GM21360 (cell line): ENCODE results near the gene MAT2A.
"Not testable (repeated sequence)": the region's sequence is repeated elsewhere in the genome, so short reads cannot be mapped to it uniquely, and the experiment has no call there.

ENCODE experiments used
- ATAC-seq: cut with Tn5 transposase; IDR thresholded peaks from one replicate; pipeline ENCODE4 v1.9.1; 2021; ENCODE audit warnings: mild to moderate bottlenecking, moderate library complexity; ENCODE audit not compliant: unreplicated experiment

The MAT2A gene

DNA sequence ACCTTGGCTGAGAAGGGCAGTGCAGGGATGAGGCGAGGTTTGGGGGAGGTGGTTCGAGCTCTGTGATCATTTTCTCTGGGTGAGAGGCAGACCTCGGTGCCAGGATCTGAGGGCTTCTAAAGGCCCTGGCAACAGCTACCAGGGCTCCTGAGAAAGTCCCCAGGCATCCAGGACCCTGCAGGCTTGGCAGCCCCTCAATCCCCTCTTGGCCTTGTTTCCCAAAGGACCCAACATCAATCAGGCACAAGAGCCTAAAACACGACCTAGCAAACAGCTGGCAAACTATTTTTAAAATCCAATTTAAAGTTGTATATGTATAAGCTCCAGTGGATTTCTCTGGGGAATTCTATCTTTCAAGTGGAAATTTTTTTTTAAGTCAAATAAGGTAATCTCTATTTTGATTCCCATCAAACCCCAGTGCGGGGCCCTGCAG is 15.0 kb upstream of the MAT2A start:
- ATAC-seq = no peak

DNA sequence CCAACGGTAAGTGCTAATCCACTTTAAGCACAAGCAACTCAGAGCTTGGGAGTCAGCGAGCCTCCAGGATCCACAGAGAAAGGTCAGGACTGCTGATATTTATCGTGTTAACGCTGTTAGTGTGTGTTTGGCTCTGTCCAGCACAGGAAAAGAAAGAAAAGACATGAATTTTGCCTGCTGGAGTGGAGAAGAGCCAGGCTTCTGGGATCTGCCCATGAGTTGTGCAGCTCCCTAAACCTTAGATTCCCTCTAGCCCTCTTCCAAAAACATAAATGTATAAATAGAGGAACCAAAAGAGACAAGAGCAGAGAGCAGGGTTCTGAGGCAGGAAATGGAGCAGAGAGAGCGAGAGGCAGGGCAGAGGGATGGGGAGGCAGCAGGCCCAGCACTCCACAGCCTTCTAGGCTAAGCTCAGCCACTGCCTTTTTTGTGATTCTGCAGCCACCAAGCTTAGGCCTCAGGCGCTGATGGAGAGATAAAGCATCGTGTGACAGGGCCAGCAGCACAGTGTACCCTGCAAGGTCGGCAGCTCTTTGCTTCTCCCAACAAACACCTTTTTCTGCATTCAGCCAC is 14.5 kb upstream of the MAT2A start:
- ATAC-seq = no peak

DNA sequence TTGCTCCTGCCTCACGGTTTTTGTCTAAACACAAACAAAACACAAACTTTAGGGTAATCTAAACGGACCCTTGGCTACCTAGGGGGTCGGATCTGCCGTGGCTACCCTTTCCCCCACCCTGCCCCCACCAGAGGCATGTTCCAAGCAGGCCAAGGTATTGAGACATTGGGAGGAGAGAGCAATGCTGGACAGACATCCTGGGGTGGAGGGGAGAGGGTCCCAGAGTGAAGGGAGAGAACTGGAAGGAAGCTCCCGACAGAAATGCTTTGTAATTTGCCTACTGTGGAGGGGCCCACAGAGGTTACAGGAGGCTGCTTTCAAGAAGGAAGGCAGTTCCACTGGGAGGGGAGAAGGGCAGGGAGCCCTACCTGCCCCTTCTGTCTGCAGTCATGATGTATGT is 13.9 kb upstream of the MAT2A start:
- ATAC-seq = no peak

DNA sequence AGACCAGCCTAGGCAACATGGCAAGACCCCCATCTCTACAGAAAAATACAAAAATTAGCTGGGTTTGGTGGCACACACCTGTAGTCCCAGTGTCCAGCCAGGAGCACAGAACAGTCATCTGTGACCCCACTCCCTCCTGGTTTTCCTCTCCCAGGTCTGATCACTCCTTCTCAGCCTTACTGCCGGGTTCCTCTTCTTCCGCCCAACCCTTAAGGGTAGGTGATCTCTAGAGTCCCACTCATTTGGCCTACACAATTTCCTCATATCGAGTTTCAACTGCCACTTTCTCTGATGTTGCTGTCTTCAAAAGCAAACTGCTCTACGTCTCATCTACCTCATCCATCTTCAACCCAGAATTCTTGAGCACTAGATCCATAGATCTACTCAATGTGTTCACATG is 13.4 kb upstream of the MAT2A start:
- ATAC-seq = no peak

DNA sequence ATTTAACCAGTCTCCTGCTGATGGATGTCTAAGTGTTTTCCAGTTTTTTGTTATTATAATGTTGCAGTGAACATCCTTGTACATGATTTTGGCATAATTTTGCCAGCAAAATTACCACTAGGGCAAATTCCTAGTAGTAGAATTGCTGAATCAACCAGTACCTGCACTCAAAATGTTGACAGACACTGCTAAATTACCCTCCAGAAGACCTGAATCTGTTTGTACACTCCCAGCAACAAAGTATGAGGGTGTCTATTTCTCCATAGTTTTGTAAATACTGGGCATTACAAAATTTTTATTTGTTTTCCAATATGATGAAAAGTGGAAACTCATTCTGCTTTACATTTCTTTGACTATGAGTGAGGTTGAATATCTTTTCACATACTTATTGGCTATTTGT is 11.2 kb upstream of the MAT2A start:
- ATAC-seq = no peak

DNA sequence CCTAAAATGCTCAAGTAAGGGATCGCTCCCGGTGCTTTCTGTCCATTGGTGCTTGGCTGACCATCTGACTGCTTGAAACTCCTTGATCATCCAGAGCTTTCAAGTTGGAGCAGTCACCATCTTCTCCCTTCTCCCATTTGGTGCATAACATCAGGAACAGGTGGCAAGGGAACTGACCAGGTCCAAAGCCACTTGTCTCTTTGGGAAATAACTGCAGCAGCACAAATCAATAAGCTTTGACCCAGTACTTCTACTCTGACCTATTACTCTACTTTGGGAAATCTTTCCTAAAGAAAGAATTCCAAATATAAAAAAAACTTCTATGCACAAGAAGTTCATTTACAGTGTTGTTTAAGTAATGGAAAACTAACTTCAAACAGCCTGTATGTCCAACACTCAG is 10.6 kb upstream of the MAT2A start:
- ATAC-seq = no peak

DNA sequence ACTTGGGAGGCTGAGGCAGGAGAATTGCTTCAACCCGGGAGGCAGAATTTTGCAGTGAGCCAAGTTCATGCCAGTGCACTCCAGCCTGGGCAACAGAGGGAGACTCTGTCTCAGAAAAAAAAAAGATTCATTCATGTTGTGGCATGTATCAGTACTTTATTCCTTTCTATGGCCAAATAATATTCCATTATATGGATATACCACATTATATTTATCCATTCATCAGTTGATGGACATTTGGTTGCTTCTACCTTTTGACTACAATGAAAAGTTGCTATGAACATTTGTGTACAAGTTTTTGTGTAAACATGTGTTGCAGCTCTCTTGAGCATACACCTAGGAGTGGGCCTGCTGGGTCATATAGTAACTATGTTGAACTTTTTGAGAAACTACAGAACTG is 9.2 kb upstream of the MAT2A start:
- no peak for ATAC-seq

DNA sequence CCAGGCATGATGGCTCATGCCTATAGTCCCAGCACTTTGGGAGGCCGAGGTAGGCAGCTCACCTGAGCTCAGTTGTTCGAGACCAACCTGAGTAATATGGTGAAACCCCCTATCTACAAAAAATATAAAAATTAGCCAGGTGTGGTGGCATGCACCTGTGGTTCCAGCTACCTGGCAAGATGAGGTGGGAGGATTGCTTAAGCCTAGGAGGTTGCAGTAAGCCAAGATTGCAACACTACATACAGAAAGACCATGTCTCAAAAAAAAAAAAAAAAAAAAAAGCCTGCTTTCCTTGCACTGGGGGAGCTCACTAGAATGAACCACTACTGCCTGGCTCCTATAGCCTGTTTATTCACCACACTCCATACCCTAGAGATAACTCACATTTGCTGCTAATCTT is 7.4 kb upstream of the MAT2A start:
- ATAC-seq = no peak

DNA sequence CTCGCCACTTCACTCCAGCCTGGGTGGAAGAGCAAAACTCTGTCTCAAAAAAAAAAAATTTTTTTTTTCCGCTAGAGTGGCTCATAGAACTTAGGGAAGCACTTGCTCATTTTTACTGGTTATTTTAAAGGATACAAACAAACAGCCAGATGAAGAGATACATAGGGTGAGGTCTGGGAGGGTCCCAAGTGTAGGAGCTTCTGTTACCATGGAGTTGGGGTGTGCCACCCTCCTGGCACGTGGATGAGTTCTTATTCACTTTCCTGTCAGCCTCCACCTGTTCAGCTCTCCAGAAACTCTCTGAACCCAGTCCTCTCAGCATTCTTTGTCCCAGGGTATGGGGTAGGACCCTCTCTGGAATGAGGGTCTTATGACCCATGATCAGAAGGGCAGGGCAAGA is 4.9 kb upstream of the MAT2A start:
- ATAC-seq = no peak

DNA sequence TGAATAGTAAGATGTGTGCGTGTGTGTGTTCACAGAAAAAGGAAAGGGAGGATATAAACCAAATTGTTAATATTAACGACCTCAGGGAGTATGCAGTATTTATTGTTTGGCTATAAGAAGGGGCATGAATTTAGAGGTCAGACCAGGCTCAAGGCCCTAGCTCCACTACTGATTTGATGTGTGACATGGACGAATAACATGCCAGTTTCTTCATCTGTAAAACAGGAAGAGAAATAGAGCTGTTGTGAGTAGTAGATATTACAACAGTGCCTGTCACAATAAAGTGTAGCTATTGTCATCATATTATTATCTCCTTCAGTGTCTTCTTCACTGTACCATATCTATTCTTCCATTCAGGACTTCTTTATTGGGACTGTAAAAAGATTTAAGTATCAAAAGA is 4.1 kb upstream of the MAT2A start:
- ATAC-seq = no peak

DNA sequence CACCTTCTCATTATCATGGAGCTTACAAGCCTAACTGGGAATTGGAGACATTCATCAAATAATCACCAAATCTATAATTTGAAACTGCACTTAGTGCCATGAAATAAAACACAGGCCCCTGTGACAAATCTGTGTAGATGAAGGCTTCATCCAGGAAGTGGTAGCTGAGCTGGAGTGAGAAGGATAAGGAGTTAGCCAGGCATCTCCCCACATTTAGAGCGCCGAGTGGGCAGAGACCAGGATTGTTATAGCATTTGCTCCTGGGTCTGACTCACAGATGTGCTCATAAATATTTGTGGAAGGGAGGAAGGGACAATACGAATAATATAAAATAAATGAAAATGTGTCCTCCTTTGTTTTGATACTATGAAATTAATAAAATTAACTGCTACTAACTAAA is 2.5 kb upstream of the MAT2A start:
- no peak for ATAC-seq

DNA sequence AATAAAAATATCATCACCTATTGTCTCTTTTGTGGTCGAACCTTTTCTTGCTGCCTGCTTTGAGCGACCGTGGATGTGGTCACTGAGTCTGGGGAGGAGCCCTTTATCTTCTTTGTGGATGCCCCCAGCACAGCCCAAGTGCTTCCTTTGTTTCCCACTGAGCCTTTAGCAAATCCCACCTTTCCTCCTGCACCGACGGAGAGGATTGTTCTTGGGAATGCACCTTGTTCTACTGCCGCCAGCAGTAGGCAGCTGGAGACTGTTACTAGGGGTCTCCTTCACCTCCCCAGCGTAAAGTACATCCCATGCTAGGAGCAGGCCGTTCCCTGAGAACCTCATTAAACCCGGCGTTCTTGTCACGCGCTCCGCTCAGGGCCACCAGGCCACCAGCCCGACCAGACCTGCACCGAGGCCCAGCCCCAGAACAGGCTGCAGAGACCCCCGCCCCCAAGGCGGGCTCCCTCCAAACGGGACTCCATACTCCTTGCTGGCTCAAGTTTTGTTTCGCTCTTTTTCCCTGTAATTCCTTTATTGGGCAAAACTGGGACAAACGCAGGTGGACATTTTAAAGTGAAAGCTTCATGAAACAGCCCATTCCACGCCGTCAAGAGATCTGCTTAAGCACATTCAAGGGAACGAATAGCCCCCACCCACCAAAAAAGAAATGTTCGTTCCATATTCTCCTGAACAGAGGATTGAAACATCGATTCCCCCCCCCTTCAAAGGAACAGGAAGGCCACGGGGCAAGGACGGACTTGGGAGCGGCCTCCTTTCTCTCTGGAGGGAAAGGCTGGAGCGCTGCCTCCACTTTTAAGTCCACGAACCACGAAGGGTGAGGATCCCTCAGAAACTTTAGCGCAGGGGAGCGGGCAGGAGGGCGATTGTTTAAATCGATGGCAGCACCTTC is 1.1 kb upstream of the MAT2A start:
- ATAC-seq = no peak

DNA sequence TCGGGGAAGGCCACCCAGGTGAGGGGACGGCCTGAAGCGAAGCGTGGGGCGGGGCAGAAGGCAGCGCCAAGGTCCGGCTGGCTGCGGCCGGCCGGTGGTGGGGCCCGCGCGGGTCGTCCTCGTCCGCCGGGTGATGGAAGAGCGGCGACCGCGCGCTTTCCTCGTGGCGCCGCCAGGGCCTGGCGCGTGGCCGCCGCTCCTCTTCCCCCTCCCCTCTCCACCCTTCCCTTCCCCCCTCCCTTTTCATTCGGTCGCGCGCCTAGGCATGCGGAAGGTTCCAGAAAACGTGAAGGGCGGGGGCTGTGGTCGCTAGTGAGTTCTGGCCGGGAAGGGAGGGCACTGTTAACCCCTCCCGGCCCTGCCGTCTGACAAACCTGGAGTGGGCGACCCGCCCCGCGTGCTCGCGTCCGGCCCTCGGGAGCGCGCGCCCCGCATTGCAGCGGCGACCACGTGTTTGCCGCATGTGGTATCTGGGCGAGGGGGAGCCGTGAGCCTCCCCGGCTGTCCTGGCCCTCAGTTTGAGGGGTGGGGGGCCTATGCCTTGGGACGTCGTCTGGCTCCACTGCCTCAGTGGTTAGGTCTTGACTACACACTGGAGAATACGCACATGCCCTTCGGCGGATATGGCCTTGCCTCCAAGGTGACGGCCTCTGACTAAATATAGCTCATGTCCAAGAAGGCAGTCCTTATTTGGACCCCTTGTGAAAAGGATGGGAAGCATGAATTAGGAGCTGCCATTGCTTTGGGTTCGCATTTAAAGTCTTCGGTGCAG is 579 bp downstream of the MAT2A start:
- peak; percentile 26 for ATAC-seq

DNA sequence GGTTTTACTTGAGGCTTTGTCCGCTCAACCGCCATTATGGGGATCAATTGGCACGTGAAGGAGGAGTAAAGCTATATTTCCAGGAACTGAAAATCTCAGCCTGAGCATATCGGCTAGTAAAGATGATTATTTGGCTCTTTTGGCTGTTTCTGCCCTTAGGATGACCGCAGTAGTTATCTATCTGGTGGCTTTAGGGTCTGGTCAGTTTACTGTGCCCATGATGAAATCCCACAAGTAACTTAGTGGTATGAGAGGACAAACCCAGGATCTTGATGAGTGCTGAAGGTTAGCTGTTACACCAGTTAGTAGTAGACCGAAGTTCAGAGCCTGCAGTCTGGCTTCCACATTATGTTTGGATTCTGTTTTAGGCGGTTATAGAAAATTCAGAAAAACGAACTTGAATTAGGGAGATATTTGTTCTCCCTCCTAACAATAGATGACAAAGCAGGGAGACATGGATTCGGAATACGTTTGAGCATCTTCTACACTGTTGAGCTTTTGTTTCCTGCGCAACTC is 1.2 kb downstream of the MAT2A start:
- ATAC-seq = no peak

DNA sequence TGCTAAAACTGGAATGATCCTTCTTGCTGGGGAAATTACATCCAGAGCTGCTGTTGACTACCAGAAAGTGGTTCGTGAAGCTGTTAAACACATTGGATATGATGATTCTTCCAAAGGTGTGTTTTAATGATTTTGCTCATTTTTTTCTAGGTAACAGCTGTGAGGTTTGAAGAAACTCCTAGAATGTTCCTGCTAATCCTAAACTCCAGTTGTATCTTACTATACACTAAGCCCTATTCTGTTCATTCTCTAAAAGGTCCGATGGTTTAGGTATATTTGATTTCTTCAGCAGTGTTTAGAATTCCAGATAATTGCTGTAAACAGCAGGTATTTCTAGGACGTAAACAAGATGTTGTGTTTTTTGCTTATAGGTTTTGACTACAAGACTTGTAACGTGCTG is 2.3 kb downstream of the MAT2A start:
- no peak for ATAC-seq

DNA sequence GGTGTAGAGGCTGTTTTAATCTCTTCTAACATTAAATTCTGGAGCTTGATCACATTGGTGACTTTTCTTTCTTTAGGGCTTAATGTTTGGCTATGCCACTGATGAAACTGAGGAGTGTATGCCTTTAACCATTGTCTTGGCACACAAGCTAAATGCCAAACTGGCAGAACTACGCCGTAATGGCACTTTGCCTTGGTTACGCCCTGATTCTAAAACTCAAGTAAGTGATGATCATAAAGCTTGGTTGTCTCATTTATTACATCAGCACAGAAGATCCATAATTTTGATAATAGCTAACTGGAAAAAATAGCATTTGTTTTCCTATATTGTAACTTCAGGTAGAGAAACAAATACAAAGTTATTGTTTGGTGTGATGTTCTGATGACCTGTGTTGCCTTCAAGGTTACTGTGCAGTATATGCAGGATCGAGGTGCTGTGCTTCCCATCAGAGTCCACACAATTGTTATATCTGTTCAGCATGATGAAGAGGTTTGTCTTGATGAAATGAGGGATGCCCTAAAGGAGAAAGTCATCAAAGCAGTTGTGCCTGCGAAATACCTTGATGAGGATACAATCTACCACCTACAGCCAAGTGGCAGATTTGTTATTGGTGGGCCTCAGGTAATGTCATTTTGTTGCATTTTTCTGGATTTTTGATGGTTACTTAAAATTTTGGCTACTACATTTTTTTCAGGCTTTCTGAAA is 2.9 kb downstream of the MAT2A start:
- no peak for ATAC-seq

DNA sequence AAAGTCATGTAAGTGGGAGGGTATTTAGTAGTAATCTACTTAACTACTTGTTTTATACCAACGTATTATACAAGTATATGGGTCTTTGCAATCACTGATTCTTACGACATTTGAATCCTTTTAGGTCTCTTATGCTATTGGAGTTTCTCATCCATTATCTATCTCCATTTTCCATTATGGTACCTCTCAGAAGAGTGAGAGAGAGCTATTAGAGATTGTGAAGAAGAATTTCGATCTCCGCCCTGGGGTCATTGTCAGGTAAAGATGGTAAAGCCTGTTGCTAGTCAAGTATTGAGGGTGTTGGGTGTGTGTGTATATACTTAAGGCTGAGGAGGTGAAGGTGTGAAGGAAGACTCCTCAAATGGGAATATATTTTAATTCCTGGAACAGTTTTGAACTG is 3.8 kb downstream of the MAT2A start:
- no peak for ATAC-seq

DNA sequence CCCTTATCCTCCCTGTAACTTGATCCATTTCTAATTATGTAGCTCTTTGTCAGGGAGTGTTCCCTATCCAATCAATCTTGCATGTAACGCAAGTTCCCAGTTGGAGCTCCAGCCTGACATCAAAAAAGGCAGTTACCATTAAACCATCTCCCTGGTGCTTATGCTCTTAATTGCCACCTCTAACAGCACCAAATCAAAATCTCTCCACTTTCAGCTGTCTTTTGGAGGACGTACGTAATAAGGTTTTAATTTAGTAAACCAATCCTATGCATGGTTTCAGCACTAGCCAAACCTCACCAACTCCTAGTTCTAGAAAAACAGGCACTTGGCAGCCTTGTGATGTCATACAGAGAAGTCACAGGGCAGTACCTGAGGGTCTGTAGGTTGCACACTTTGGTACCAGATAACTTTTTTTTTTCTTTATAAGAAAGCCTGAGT is 5.3 kb downstream of the MAT2A start:
- ATAC-seq = not testable (repeated sequence)

DNA sequence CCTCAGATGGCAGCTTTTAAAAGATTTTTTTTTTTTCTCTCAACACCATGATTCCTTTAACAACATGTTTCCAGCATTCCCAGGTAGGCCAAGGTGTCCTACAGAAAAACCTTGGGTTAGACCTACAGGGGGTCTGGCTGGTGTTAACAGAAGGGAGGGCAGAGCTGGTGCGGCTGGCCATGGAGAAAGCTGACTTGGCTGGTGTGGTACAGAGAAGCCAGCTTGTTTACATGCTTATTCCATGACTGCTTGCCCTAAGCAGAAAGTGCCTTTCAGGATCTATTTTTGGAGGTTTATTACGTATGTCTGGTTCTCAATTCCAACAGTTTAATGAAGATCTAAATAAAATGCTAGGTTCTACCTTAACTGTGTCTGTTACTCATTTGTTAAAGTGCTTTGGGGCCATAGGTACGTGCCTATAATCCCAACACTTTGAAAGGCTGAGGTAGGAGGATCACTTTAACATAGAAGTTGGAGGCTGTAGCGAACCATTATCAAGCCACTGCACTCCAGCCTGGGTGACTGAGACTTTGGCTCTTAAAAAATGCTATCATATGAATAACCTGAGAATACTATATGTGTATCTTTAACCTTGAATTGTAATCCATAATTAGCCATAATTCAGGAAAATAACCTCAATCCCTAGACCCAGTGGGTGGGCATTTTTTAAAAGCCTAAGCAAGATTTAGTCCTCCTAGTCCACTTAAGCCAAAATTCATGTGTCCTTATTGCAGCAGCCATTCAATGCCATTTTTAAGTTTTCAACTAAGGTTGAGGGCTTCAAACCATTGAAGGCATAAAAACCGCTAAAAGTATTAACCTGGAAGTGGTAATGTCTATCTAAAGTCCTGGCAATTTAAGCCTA is 6.2 kb downstream of the MAT2A start:
- not testable (repeated sequence) for ATAC-seq

DNA sequence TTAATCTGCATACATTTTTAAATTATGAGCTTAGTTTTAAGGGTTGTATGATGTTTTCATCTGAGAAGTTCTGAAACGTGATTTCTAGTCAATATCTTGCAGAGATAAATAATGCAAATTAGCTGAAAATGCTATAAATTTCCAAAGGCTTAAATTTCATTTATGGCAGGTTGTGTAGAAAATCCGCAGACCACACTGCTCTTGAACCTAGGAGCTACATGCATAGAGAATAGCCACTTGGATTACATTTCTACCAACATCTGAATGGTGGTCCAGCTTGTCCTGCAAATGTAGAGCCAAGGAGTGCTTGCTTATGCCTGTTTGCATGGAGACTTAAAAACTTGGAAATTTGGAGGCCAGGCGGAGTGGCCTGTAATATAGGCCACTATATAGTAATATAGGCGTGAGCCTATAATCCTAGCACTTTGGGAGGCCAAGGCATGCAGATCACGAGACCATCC is 6.8 kb downstream of the MAT2A start:
- ATAC-seq = no peak
